HK-2 (cell line): ENCODE results near the gene FNDC3B.
"Not testable (repeated sequence)": the region's sequence is repeated elsewhere in the genome, so short reads cannot be mapped to it uniquely, and the experiment has no call there.

ENCODE experiments used
- DNase-seq: peaks from one replicate; pipeline ENCODE4 v3.0.0-alpha.2; 2018; ENCODE audit not compliant: unreplicated experiment

The FNDC3B gene

DNA sequence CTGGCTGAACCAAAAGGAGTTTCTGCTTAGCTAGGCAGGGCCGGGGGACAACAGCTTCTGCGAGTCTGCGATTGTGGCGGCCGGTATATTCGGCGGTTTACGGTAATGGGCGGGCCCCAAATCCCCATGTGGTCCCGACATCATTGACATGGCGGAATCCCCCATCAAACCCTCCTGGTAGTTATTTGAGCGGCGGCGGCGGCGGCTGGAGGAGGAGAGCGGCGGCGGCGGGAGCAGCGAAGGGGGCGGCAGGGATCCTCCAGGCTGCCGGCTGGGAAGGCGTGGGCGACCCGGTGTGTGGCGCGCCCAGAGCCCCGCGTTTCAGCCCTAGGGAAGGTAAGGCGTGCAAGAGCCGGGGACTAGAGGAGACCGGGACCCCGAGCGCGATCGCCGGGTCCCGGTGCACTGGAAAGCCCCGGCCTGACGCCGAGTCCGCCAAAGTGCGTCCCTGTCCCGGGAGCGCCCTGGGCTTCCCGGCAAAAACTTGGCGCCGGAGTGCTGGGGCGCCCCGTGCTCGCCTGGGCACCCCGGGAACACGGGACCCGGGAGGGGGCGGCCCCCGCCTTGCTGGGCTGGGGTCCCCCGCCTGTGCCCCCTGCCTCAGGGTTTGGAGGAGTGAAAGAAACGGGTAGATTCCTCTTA lies at the start of gene FNDC3B:
Gene FNDC3B (plus strand): TSS at position 143 of the 642 bp plus-strand sequence. CDS start 72,902 bp downstream, outside the sequence.
- DNase-seq = peak; percentile 96

DNA sequence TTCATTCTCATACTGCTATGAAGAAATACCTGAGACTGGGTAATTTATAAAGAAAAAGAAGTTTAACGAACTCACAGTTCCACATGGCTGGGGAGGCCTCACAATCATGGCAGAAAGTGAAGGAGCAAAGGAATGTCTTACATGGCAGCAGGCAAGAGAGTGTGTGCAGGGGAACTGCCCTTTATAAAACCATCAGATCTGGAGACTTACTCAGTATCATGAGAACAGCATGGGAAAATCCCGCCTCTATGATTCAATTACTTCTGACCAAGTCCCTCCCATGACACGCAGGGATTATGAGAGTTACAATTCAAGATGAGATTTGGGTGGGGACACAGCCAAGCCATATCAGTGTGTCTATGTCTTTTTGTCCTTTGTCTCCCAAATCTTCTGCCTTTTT lies 49.1 kb upstream of the FNDC3B start:
- not testable (repeated sequence) for DNase-seq

DNA sequence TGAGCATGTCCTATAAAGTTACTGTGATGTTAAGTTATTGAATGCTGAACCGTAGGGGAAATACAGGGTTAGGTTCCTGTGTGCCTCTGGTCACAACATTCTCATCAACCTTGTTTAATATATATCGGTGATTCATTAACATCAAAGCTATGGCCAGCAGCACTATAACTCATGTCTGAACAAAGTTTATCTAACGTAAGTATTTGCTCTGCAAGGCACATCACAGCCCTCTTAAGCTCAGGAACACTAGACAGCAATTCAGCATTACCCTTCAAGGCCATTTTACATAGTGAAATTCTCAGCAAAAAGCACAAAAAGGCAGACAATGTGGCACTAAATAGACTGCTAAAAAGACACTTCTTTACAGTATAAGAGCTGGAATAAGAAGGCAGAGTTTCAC lies 48.2 kb upstream of the FNDC3B start:
- DNase-seq = no peak

DNA sequence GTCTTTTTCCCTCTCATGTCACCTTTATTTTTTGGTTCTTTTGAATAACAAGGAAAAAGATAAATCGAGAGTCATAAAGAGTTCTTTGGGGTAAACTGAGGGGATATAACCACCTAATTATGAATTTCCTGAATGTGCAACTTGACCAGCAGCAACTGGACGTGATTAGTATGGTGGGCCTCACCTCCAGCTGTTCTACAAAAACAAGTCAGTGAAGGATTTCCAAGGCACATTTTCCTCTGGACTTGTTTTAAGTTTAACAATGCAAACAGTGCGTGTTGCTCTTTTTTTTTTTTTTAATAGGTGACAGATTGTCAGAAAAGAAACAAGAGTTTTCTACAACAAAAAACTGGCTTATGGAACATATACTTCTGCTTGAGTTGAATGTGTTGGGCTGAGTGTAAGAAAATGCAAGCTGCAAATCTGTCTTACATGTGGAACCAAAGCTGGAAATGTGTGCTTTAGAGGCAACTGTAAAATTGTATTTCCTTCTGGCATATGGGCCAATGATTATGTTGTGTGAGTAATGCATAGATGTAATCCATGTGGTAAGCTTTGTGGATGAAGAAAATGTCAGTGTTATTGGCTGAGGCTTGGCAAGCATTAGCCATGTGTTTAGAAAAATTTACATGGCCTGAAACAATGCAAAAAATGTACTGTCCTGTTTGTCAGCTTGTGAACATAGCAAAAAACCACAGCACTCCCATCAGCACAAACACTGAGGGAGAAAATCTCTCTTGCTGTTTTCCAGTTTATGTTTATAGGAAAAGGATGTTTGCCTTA lies 44.5 kb upstream of the FNDC3B start:
- DNase-seq = no peak

DNA sequence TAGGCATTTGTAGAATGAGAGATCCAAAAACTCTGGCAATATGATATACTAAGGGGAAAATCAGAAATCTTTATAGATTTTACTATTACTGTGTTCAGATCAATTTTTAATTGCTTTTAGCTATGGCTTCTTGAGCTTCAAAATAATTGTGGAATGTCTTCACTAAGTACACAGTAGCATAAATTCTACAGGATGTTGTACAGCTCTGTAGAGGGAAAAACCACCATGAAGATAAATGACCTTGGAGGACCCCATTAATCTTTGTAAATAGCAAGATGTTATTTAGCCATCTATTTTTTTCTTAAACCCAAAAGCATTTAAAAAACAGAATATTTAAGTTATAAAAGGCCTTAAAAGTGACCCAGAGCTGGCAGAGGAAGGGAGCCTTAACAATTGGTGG lies 43.9 kb upstream of the FNDC3B start:
- no peak for DNase-seq

DNA sequence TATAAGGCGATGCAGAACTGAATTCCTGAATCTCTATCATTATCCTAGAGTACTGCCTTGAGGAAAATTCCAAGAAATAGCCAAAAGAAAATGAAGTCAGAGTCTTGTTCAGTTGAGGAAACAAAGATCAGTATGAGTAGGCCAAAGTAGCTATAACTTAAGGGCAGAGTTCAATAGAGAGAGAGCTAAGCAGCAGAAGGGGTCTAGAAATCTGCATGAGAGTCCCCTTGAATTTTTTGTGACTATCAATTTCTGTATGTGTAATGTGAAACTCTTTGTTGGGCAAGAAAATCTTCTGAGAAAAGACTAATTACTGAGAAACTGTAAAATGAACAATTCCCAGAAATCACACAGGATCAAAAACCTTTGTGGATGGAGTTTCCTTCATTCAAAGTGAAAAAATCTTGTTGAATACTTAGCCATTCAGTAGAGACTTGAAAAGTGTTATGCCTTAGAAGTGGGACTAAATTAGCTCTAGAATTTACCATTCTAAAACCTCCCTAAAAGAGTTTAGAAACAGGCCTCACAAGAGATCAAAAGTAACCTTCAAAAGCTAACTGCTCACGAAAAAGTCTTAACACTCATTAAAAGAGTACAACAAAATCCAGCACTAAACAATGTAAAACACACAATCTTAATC lies 43.1 kb upstream of the FNDC3B start:
- DNase-seq = no peak

DNA sequence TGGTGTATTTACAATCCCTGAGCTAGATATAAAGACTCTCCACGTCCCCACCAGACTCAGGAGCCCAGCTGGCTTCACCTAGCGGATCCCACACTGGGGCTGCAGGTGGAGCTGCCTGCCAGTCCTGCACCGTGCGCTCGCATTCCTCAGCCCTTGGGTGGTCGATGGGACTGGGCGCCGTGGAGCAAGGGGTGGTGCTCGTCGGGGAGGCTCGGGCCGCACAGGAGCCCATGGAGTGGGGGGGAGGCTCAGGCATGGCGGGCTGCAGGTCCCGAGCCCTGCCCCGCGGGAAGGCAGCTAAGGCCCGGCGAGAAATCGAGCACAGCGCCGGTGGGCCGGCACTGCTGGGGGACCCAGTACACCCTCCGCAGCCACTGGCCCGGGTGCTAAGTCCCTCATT lies 40.6 kb upstream of the FNDC3B start:
- DNase-seq = not testable (repeated sequence)

DNA sequence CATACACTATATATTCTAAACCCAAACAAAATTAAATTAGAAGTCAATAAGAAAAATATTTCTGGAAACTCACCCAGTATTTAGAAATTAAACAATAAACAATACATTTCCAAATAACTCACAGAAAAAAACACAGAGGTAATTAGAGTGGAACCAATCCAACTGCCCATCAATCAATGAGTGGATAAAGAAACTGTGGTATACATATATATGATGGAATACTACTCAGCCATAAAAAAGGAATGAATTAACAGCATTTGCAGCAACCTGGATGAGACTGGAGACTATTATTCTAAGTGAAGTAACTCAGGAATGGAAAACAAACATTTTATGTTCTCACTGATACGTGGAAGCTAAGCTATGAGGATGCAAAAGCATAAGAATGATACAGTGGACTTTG lies 37.8 kb upstream of the FNDC3B start:
- DNase-seq = not testable (repeated sequence)

DNA sequence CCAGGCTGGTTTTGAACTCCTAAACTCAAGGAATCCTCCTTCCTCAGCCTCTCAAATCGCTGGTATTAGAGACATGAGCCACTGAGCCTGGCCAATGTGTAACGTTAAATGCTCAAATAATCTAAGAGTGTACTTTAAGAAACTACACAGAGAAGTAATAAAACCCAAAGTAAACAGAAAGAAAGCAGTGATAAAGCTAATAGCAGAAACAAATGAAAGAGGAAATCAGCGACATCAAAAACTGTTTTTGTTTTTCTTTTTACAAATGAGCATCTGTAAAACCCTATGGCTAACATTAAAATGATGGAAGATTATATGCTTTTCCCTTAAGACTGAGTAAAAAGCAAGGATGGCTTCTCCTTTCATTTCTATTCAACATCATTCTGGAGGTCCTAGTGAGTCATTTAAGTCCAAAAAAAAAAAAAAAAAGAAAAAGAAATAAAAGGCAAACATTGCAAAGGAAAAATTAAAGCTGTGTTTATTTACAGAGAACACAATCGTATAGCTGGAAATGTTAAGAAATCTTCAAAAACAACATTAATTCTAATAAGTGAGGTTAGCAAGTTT lies 36.8 kb upstream of the FNDC3B start:
- DNase-seq = no peak

DNA sequence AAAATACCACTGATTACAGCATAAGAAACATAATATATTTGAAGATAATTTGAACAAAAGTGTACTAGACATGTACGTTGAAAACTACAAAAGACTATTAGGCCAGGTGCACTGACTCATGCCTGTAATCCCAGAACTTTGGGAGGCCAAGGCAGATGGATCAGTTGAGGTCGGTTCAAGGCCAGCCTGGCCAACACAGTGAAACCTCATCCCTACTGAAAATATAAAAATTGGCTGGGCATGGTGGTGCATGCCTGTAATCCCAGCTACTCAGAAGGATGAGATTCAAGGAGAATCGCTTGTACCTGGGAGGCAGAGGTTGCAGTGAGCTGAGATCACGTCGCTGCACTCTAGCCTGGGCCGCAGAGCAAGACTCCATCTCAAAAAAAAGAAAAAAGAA lies 36.2 kb upstream of the FNDC3B start:
- no peak for DNase-seq

DNA sequence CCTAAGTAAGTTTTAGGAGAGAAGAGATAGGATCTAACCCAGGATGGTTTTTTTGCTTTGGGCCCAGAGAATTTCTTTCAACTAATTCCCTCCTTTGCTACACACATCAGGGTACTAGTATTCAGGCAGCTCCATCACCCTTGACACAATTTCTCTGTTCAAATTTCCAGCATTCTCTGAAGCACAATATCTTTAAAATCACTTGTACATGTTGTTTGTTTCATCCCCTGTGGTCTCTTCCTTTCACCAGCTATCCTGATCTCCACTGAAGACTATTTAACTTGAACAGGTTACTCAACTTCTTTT lies 32.4 kb upstream of the FNDC3B start:
- DNase-seq = no peak

DNA sequence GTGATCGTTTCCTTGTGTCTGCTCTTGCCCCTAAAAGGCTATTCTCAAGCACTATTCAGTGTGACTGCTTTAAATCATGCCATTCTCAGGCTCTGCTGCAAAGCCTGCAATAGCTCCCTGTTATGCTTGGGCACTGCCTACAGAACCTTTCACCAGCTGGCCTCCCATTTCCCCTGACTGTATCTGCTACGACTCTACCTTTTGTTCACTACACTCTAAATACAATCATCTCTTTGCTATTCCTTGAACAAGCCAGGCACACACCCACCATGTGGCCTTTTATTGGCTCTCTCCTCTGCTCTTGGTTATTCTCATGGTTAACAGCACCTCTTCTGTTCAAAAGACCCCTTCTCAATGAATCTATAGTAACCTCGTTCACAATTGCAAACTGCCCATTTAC lies 29.6 kb upstream of the FNDC3B start:
- no peak for DNase-seq

DNA sequence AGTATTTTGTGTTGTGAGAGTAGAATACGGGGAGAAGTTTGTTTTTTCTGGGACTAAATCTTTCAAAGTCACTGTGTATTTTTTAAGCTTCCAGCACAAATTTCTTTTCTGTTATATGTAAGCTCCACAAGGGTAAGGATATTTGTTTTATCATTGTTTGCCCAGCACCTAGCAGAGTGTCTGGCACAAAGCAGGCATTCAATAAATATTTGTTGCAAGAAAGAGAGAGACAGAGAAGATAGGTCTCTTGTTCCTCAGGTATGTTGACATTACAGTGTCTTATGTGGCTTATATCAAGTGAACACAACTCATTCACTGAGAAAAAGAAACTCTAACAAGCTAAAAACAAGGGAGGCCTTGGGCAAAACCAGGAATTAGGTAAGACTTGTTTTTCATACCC lies 26.6 kb upstream of the FNDC3B start:
- DNase-seq = no peak

DNA sequence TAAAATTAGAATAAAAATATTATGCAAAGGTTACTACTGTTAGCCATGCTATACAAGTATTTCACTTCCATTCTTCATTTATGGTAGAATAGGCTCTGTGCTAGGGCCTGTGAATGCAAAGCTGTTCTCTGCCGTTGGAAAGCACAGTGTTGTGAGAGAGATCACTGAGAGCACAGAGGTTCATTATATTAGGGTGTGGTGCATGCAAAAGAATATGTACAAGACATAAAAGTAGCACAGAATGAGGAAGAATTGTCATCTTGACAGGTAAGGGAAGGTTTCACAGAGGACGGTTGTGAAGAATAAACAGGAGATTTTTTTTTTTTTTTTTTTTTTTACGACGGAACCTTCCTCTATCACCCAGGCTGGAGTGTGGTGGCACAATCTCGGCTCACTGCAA lies 25.2 kb upstream of the FNDC3B start:
- DNase-seq = no peak

DNA sequence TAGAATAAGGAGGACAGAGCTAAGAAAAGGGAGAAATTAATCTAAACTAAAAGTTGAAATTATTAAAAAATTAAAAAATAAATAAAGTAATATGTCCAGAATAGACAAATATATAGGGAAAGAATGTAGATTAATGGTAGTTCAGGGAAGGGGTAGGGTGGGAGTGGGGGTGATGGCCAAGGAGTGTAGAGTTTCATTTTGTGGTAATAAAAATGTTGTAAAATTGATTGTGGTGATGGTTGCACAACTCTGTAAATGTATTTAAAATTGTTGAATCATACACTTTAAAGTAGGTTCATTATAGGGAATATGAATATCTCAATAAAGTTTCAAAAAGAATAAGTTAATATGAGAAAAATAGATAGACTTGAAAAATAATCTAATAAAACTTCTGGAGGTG lies 21.0 kb upstream of the FNDC3B start:
- no peak for DNase-seq

DNA sequence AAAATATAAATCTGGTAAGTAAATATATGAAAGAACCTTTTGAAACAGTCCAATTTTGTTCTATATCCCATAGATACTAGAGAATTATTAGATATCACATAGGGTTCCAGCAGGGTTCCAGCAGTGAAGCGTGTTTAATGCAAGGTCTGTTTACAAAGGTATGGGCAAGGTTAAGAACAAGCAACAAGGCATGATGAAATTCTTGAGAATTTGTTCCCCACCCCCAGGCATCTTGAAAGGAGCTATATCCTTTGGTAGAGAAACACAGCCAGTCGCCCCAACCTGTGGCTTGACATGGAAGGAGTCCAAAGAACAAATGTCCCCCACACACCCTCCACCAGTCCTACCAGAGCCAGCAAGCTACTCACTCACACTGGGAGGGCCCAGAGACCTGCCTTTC lies 18.6 kb upstream of the FNDC3B start:
- DNase-seq = no peak

DNA sequence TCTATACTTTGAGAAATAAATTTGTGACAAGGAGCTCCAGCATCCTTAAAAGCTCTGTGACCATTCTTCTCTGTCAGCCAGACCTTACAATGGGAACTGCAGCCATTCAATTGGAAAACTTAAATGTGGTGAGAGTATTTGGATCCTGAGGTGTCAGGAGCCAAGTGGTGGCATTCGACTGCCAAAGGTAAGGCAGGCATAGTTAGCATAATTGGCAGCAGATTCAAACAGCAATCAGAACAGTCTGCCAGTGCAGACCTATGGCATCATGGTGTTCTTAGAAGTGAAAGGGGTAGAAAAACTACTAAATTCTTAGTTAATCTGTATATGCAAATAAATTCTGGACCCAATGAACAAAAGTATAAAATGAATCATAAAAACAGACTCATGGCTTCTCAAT lies 18.2 kb upstream of the FNDC3B start:
- no peak for DNase-seq

DNA sequence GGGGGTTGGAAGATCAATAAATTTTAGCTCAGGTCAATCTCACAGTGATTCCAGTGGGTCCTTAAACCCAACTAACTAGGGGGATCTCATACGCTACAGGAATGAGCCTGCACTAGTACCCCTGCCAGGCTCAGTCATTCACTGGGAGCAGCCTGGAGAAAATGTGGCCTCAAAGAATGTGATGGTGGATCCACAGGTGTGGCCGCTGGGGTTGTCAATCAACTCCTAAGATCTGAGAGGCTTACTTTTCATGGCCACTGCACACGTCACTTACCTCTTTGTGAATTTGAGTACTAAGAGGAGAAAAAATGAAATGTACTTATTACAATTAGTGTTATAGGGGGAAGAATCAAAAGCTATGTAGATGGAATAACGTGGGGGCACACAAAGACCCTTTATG lies 17.5 kb upstream of the FNDC3B start:
- DNase-seq = no peak

DNA sequence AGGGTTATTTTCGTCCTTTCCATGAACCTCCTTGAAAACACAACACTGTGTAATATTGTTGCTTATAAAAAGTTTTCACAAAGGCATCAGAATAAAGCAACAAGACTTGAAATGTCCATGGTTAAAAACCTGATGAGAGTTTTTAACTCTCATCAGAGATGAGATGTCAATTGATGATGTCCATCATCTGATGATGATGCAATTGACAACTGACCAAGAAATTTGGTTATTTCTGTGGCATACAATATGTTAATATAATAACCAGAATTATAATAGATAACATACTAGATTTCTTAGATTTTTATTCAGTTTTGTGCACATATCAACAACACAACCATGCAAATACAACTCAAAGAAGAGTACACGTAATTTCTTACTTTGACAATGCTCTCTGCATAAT lies 15.5 kb upstream of the FNDC3B start:
- DNase-seq = no peak

DNA sequence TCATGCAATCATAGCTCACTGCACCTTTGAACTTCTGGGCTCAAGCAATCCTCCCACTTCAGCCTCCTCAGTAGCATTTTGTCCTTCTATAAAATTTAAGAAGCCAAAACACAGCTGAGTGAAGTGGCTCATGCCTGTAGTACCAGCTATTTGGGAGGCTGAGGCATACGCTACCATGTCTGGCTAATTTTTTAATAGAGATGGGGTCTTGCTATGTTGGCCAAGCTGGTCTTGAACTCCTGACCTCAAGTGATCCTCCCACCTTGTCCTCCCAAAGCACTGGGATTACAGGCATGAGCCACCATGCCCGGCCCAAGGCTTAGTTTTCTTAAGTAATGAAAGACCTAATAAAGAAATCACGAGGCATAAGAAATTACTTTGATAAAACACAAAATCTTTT lies 14.7 kb upstream of the FNDC3B start:
- DNase-seq = no peak

DNA sequence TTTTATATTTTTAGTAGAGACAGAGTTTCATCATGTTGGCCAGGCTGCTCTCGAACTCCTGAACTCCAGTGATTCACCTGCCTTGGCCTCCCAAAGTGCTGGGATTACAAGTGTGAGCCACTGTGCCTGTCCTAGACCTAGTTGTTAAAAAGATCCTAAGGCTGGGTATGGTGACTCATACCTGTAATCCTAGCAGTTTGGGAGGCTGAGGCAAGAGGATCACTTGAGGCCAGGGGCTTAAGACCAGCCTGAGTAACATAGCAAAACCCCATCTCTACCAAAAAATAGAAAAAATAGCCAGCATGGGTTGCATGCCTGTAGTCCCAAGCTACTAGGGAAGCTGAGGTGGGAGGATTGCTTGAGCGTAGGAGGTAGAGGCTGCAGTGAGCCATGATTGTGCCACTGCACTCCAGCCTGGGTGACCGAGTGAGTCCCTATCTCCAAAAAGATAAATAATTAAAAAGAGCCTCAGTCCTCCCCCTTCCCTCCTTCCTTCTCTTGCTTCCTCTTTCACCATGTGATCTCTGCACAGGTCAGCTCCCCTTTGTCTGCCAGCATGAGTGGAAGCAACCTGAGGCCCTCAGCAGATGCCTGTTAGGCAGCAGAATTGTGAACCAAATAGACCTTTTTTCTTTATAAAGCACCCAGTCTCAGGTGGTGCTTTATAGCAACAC lies 9.8 kb upstream of the FNDC3B start:
- no peak for DNase-seq

DNA sequence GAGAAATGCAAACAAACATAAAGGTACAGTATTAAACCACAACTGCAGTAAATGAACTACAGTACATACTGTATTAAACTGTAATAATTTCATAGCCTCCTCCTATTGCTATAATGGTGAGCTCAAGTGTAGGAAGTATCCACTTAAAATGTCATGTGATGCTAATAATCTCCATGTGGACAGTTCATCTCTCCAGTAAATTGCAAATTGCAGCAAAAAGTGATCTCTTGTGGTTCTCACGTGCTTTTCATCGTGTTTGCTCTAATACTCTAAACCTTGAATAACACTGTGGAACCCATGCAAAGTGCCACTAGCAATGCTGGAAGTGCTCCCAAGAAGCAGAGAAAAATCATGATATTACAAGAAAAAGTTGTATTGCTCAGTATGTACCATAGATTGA lies 9.2 kb upstream of the FNDC3B start:
- no peak for DNase-seq
